ENCODE data around the gene CHID1. TPM values are rescaled to one million over a fixed set of nuclear protein-coding genes. Genes with fewer than 3 reads are reported as not detected.

The CHID1 gene
- total RNA-seq, 6 donors from 2014 or later, result 34.6 to 144 (median 59.1) TPM

GRCh38 chr11:836274-836673 lies 74.3 kb downstream of the CHID1 start:
- ATAC-seq (ENCODE audit: low FRiP score in 2 of 2) (no peak), DNase-seq (peak in 1 of 2 donors; percentile 70)
- peaks cover 50 to 92% (median 60%) of the 10 kb centered on the region in 4 donors for H3K4me1 ChIP-seq
- WGBS, 2 donors, result 86% methylated on average over 4 of the region's 14 CpGs; no CpG with 5 or more reads in 1 of the 2 donors
- H3K36me3 ChIP-seq, result peaks cover 20 to 52% (median 49%) of the 10 kb centered on the region in 4 donors
- H3K4me3 ChIP-seq, result no peak overlapping the region
- TF ChIP-seq EP300 (IDR thresholded peaks at IDR 0.05), result no peak
- H3K27me3 ChIP-seq, result no peaks in the 10 kb centered on the region
- H3K9me3 ChIP-seq, result no peaks in the 10 kb centered on the region
- peak overlapping the region; percentile 24 to 94 (median 63) for H3K27ac ChIP-seq

GRCh38 chr11:834371-835316 lies 76.0 kb downstream of the CHID1 start:
- DNase-seq, result peak; percentile 90 to 93
- Histone ChIP-seq H3K27me3 (peaks cover 0 to 4% (median 0%) of the 10 kb centered on the region in 4 donors), H3K4me3 (peak overlapping the region in 3 of 4 donors; percentile 52 to 95 (median 80)), H3K4me1 (peaks cover 56 to 92% (median 63%) of the 10 kb centered on the region in 4 donors), H3K9me3 (no peaks in the 10 kb centered on the region), H3K36me3 (peaks cover 15 to 40% (median 39%) of the 10 kb centered on the region in 4 donors), H3K27ac (peak overlapping the region; percentile 87 to 94 (median 92))
- WGBS, 2 donors, result 13 to 19% methylated on average over 7 to 27 of the region's 31 CpGs
- TF ChIP-seq POLR2A (IDR thresholded peaks at IDR 0.05), result peak in 3 of 4 donors; percentile 23 to 64 (median 58)
- peak; percentile 71 to 79 for TF ChIP-seq POLR2AphosphoS5 (IDR thresholded peaks at IDR 0.05)
- peak in 2 of 4 donors; percentile 1 to 21 for TF ChIP-seq EP300 (IDR thresholded peaks at IDR 0.05)
- peak in 2 of 6 experiments; percentile 18 to 23 for TF ChIP-seq CTCF (IDR thresholded peaks at IDR 0.05)
- ATAC-seq (ENCODE audit: low FRiP score in 2 of 2), result peak; percentile 19 to 64

- H3K4me1 ChIP-seq, result peaks cover 63 to 92% (median 69%) of the 10 kb centered on the region in 4 donors
- peak overlapping the region; percentile 87 to 94 (median 92) for H3K27ac ChIP-seq
- peaks cover 8 to 32% (median 31%) of the 10 kb centered on the region in 4 donors for H3K36me3 ChIP-seq
- peak overlapping the region; percentile 52 to 95 (median 81) for H3K4me3 ChIP-seq
- 47 to 69% methylated on average over 8 to 9 of the region's 9 CpGs for WGBS, 2 donors
- DNase-seq (no peak), ATAC-seq (ENCODE audit: low FRiP score in 2 of 2) (no peak)
- no peak for TF ChIP-seq POLR2AphosphoS5 (IDR thresholded peaks at IDR 0.05)
- no peak for TF ChIP-seq POLR2A (IDR thresholded peaks at IDR 0.05)
- no peak for TF ChIP-seq EP300 (IDR thresholded peaks at IDR 0.05)
- no peak for TF ChIP-seq CTCF (IDR thresholded peaks at IDR 0.05)
- peaks cover 0 to 4% (median 0%) of the 10 kb centered on the region in 4 donors for H3K27me3 ChIP-seq
- no peaks in the 10 kb centered on the region for H3K9me3 ChIP-seq
Measured at GRCh38 chr11:833849-834311, 76.7 kb downstream of the CHID1 start.

- WGBS, 2 donors, result 0% methylated on average over 23 to 38 of the region's 55 CpGs
- Histone ChIP-seq H3K27ac (peak overlapping the region; percentile 87 to 94 (median 92)), H3K9me3 (no peaks in the 10 kb centered on the region), H3K4me1 (peaks cover 66 to 92% (median 73%) of the 10 kb centered on the region in 4 donors), H3K4me3 (peak overlapping the region; percentile 52 to 95 (median 81)), H3K27me3 (peaks cover 0 to 4% (median 0%) of the 10 kb centered on the region in 4 donors), H3K36me3 (peaks cover 5 to 26% (median 25%) of the 10 kb centered on the region in 4 donors)
- ATAC-seq (ENCODE audit: low FRiP score in 2 of 2), result peak in 1 of 2 donors; percentile 60
- TF ChIP-seq POLR2AphosphoS5 (IDR thresholded peaks at IDR 0.05) (peak; percentile 5 to 56), CTCF (IDR thresholded peaks at IDR 0.05) (peak in 1 of 6 experiments; percentile 18), POLR2A (IDR thresholded peaks at IDR 0.05) (peak in 3 of 4 donors; percentile 25 to 78 (median 64)), EP300 (IDR thresholded peaks at IDR 0.05) (peak in 1 of 4 donors; percentile 47)
- peak in 1 of 2 donors; percentile 93 for DNase-seq
Measured at GRCh38 chr11:833114-833791, 77.4 kb downstream of the CHID1 start.

All from upper lobe of left lung (tissue), 6 donors.